Measurements from ENCODE around the gene SORCS1.

SORCS1 gene

GRCh38 chr10:107072786-107073185, 91.7 kb downstream of the SORCS1 start:
- H3K4me1 ChIP-seq (ENCODE audit: control insufficient read depth in 1 of 2, insufficient read depth in 2 of 2, low read length in 2 of 2): no peaks in the 10 kb centered on the region
- H3K27me3 ChIP-seq (ENCODE audit: low read depth, low read length): no peaks in the 10 kb centered on the region
- no peaks in the 10 kb centered on the region for H3K36me3 ChIP-seq (ENCODE audit: control insufficient read depth in 1 of 2, insufficient read depth in 2 of 2, low read length in 2 of 2)
- no peak overlapping the region for H3K27ac ChIP-seq (ENCODE audit: low read length)
- no peaks in the 10 kb centered on the region for H3K9me3 ChIP-seq (ENCODE audit: control insufficient read depth in 1 of 2, low read length in 2 of 2)
- H3K4me3 ChIP-seq (ENCODE audit: low read depth in 1 of 2, low read length in 2 of 2): no peak overlapping the region

- no peak overlapping the region for H3K4me3 ChIP-seq (ENCODE audit: low read depth in 1 of 2, low read length in 2 of 2)
- no peaks in the 10 kb centered on the region for H3K9me3 ChIP-seq (ENCODE audit: control insufficient read depth in 1 of 2, low read length in 2 of 2)
- H3K27me3 ChIP-seq (ENCODE audit: low read depth, low read length): no peaks in the 10 kb centered on the region
- no peak overlapping the region for H3K27ac ChIP-seq (ENCODE audit: low read length)
- no peaks in the 10 kb centered on the region for H3K36me3 ChIP-seq (ENCODE audit: control insufficient read depth in 1 of 2, insufficient read depth in 2 of 2, low read length in 2 of 2)
- H3K4me1 ChIP-seq (ENCODE audit: control insufficient read depth in 1 of 2, insufficient read depth in 2 of 2, low read length in 2 of 2): no peaks in the 10 kb centered on the region
These were observed 92.5 kb downstream of the SORCS1 start for GRCh38 chr10:107072028-107072427.

GRCh38 chr10:107071301-107071700, 93.2 kb downstream of the SORCS1 start:
- Histone ChIP-seq H3K4me1 (ENCODE audit: control insufficient read depth in 1 of 2, insufficient read depth in 2 of 2, low read length in 2 of 2) (no peaks in the 10 kb centered on the region), H3K4me3 (ENCODE audit: low read depth in 1 of 2, low read length in 2 of 2) (no peak overlapping the region)

GRCh38 chr10:107067843-107068242, 96.7 kb downstream of the SORCS1 start:
- Histone ChIP-seq H3K4me1 (ENCODE audit: control insufficient read depth in 1 of 2, insufficient read depth in 2 of 2, low read length in 2 of 2) (no peaks in the 10 kb centered on the region), H3K27me3 (ENCODE audit: low read depth, low read length) (no peaks in the 10 kb centered on the region), H3K4me3 (ENCODE audit: low read depth in 1 of 2, low read length in 2 of 2) (no peak overlapping the region), H3K9me3 (ENCODE audit: control insufficient read depth in 1 of 2, low read length in 2 of 2) (no peaks in the 10 kb centered on the region), H3K36me3 (ENCODE audit: control insufficient read depth in 1 of 2, insufficient read depth in 2 of 2, low read length in 2 of 2) (no peaks in the 10 kb centered on the region), H3K27ac (ENCODE audit: low read length) (no peak overlapping the region)

More at GRCh38 chr10:107071301-107071700, 93.2 kb downstream of the SORCS1 start:
- H3K27me3 ChIP-seq (ENCODE audit: low read depth, low read length): no peaks in the 10 kb centered on the region
- H3K36me3 ChIP-seq (ENCODE audit: control insufficient read depth in 1 of 2, insufficient read depth in 2 of 2, low read length in 2 of 2): no peaks in the 10 kb centered on the region
- no peaks in the 10 kb centered on the region for H3K9me3 ChIP-seq (ENCODE audit: control insufficient read depth in 1 of 2, low read length in 2 of 2)
- no peak overlapping the region for H3K27ac ChIP-seq (ENCODE audit: low read length)

GRCh38 chr10:107064075-107064474, 100.4 kb downstream of the SORCS1 start:
- no peak overlapping the region for H3K27ac ChIP-seq (ENCODE audit: low read length)
- H3K36me3 ChIP-seq (ENCODE audit: control insufficient read depth in 1 of 2, insufficient read depth in 2 of 2, low read length in 2 of 2): no peaks in the 10 kb centered on the region
- H3K9me3 ChIP-seq (ENCODE audit: control insufficient read depth in 1 of 2, low read length in 2 of 2): no peaks in the 10 kb centered on the region
- H3K4me1 ChIP-seq (ENCODE audit: control insufficient read depth in 1 of 2, insufficient read depth in 2 of 2, low read length in 2 of 2): no peaks in the 10 kb centered on the region
- no peak overlapping the region for H3K4me3 ChIP-seq (ENCODE audit: low read depth in 1 of 2, low read length in 2 of 2)
- H3K27me3 ChIP-seq (ENCODE audit: low read depth, low read length): no peaks in the 10 kb centered on the region

- Histone ChIP-seq H3K9me3 (ENCODE audit: control insufficient read depth in 1 of 2, low read length in 2 of 2) (no peaks in the 10 kb centered on the region), H3K36me3 (ENCODE audit: control insufficient read depth in 1 of 2, insufficient read depth in 2 of 2, low read length in 2 of 2) (no peaks in the 10 kb centered on the region), H3K4me1 (ENCODE audit: control insufficient read depth in 1 of 2, insufficient read depth in 2 of 2, low read length in 2 of 2) (no peaks in the 10 kb centered on the region), H3K27me3 (ENCODE audit: low read depth, low read length) (no peaks in the 10 kb centered on the region), H3K4me3 (ENCODE audit: low read depth in 1 of 2, low read length in 2 of 2) (no peak overlapping the region), H3K27ac (ENCODE audit: low read length) (no peak overlapping the region)
These were observed 104.6 kb downstream of the SORCS1 start for GRCh38 chr10:107059872-107060271.

- Histone ChIP-seq H3K9me3 (ENCODE audit: control insufficient read depth in 1 of 2, low read length in 2 of 2) (no peaks in the 10 kb centered on the region), H3K36me3 (ENCODE audit: control insufficient read depth in 1 of 2, insufficient read depth in 2 of 2, low read length in 2 of 2) (no peaks in the 10 kb centered on the region), H3K27me3 (ENCODE audit: low read depth, low read length) (no peaks in the 10 kb centered on the region), H3K27ac (ENCODE audit: low read length) (no peak overlapping the region), H3K4me3 (ENCODE audit: low read depth in 1 of 2, low read length in 2 of 2) (no peak overlapping the region), H3K4me1 (ENCODE audit: control insufficient read depth in 1 of 2, insufficient read depth in 2 of 2, low read length in 2 of 2) (no peaks in the 10 kb centered on the region)
These were observed 105.3 kb downstream of the SORCS1 start for GRCh38 chr10:107059068-107059804.

GRCh38 chr10:107058331-107058730, 106.2 kb downstream of the SORCS1 start:
- Histone ChIP-seq H3K27ac (ENCODE audit: low read length) (no peak overlapping the region), H3K9me3 (ENCODE audit: control insufficient read depth in 1 of 2, low read length in 2 of 2) (no peaks in the 10 kb centered on the region), H3K4me1 (ENCODE audit: control insufficient read depth in 1 of 2, insufficient read depth in 2 of 2, low read length in 2 of 2) (no peaks in the 10 kb centered on the region), H3K27me3 (ENCODE audit: low read depth, low read length) (no peaks in the 10 kb centered on the region), H3K36me3 (ENCODE audit: control insufficient read depth in 1 of 2, insufficient read depth in 2 of 2, low read length in 2 of 2) (no peaks in the 10 kb centered on the region), H3K4me3 (ENCODE audit: low read depth in 1 of 2, low read length in 2 of 2) (no peak overlapping the region)

- no peak overlapping the region for H3K27ac ChIP-seq (ENCODE audit: low read length)
- H3K36me3 ChIP-seq (ENCODE audit: control insufficient read depth in 1 of 2, insufficient read depth in 2 of 2, low read length in 2 of 2): no peaks in the 10 kb centered on the region
- H3K4me1 ChIP-seq (ENCODE audit: control insufficient read depth in 1 of 2, insufficient read depth in 2 of 2, low read length in 2 of 2): no peaks in the 10 kb centered on the region
- H3K9me3 ChIP-seq (ENCODE audit: control insufficient read depth in 1 of 2, low read length in 2 of 2): no peaks in the 10 kb centered on the region
- no peak overlapping the region for H3K4me3 ChIP-seq (ENCODE audit: low read depth in 1 of 2, low read length in 2 of 2)
- H3K27me3 ChIP-seq (ENCODE audit: low read depth, low read length): no peaks in the 10 kb centered on the region
These were observed 108.3 kb downstream of the SORCS1 start for GRCh38 chr10:107056182-107056581.

- no peaks in the 10 kb centered on the region for H3K27me3 ChIP-seq (ENCODE audit: low read depth, low read length)
- H3K9me3 ChIP-seq (ENCODE audit: control insufficient read depth in 1 of 2, low read length in 2 of 2): no peaks in the 10 kb centered on the region
- no peaks in the 10 kb centered on the region for H3K36me3 ChIP-seq (ENCODE audit: control insufficient read depth in 1 of 2, insufficient read depth in 2 of 2, low read length in 2 of 2)
- no peak overlapping the region for H3K4me3 ChIP-seq (ENCODE audit: low read depth in 1 of 2, low read length in 2 of 2)
- H3K4me1 ChIP-seq (ENCODE audit: control insufficient read depth in 1 of 2, insufficient read depth in 2 of 2, low read length in 2 of 2): no peaks in the 10 kb centered on the region
- H3K27ac ChIP-seq (ENCODE audit: low read length): no peak overlapping the region
These were observed 109.9 kb downstream of the SORCS1 start for GRCh38 chr10:107054469-107055156.

- Histone ChIP-seq H3K27me3 (ENCODE audit: low read depth, low read length) (no peaks in the 10 kb centered on the region), H3K27ac (ENCODE audit: low read length) (no peak overlapping the region), H3K4me3 (ENCODE audit: low read depth in 1 of 2, low read length in 2 of 2) (no peak overlapping the region), H3K36me3 (ENCODE audit: control insufficient read depth in 1 of 2, insufficient read depth in 2 of 2, low read length in 2 of 2) (no peaks in the 10 kb centered on the region), H3K4me1 (ENCODE audit: control insufficient read depth in 1 of 2, insufficient read depth in 2 of 2, low read length in 2 of 2) (no peaks in the 10 kb centered on the region), H3K9me3 (ENCODE audit: control insufficient read depth in 1 of 2, low read length in 2 of 2) (no peaks in the 10 kb centered on the region)
These were observed 112.7 kb downstream of the SORCS1 start for GRCh38 chr10:107051769-107052168.
